Transverse colon (tissue), 4 donors: ENCODE measurements around the gene NCK2.

Source experiments
- CTCF ChIP-seq, 5 experiments: fragments of 200-600 bp in 3 of 5; fragments of 450-650 bp in 2 of 5; sonication (generic) in 3 of 5; IDR thresholded peaks; 1 replicate in 2 of 5; 2 replicates in 3 of 5; pipeline ENCODE4 v1.5.1; 2016 to 2017; ENCODE audit warnings: antibody characterized with exemption in 5 of 5, inconsistent platforms in 3 of 5, mild to moderate bottlenecking in 2 of 5, moderate library complexity in 1 of 5
- POLR2AphosphoS5 ChIP-seq, 3 donors: sonication (generic); formaldehyde crosslinking; IDR thresholded peaks; one replicate each; pipeline ENCODE4 v1.6.1; 2016; ENCODE audit warnings: antibody characterized with exemption in 3 of 3

- TF ChIP-seq CTCF (IDR thresholded peaks at IDR 0.05) (no peak), POLR2AphosphoS5 (IDR thresholded peaks at IDR 0.05) (no peak)
These were observed 47.8 kb downstream of the NCK2 start for GRCh38 chr2:105792561-105792960.
